ENCODE data around the gene DPCD. TPM values are rescaled to one million over a fixed set of nuclear protein-coding genes. Genes with fewer than 3 reads are reported as not detected.

Gene DPCD
- 35.6 and 62.3 TPM in 2 replicates for total RNA-seq (2014; rRNA removed; shearing (Covaris generic))

DNA sequence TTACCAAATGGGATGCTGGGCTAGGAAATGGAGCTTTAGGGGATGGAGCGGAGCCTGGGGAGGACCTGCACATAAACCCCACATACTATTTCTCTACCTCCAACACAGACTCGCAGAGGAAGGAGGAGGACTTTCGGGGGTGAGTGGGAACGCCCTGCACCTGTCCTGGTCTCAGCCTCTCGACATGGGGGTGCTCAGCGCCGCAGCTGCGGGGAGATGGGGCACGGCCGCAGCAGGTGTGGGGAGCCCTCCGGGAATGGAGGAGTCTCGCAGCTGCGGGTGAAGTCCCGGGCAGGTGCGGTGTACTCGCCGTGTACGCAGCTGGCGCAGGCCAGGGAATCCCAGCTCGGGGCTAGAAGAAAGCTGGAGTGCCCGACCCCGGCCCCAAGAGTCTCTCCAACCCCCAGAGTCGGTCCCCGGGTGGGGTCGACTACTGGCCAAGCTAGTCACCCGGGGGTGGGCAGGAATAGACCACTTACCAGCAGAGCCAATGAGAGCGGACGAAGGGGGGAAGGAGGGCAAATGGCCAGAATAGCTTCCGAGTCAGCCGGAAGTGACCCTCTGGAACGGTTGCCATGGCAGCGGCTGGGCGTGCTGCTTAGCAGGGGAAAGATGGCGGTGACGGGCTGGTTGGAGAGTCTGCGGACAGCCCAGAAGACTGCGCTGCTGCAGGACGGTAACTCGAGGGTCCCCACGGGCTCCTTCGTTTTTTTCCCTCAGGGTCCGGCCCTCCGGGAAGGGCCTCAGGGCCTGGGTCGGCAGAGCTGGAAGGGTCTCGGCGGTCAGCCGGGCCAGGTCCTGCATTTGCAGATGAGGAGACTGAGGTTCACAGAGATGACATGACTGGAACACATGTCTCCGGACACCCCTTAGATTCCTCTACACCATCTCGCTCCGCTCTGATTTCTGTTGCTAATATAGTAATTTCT lies at the start of gene DPCD, which contains the start of gene POLL:
TSS of gene DPCD (plus strand) at position 597 of the 929 bp plus-strand sequence. CDS start at position 613, 16 bp downstream.
TSS of gene POLL (minus strand) at position 533 of the 929 bp plus-strand sequence. CDS start 897 bp downstream, outside the sequence.
- peak; percentile 91 for DNase-seq (ENCODE audit: low spot score)

DNA sequence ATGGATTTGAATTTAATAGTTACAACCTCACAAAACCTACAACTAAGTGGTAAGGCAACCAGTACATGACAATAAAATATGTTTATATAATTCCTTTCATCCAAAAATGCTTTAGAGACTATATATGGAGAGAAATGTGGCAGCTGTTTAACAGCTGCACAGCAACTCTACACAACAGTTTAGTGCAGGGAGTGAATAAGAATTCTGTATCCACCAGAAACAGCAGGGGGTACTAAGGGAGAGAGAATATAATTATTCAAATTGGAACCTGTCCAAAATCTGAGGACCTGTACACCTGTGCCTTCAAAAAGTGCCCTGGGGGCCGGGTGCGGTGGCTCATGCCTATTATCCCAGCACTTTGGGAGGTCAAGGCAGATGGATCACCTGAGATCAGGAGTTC lies 49.7 kb upstream of the DPCD start:
- DNase-seq (ENCODE audit: low spot score): no peak

DNA sequence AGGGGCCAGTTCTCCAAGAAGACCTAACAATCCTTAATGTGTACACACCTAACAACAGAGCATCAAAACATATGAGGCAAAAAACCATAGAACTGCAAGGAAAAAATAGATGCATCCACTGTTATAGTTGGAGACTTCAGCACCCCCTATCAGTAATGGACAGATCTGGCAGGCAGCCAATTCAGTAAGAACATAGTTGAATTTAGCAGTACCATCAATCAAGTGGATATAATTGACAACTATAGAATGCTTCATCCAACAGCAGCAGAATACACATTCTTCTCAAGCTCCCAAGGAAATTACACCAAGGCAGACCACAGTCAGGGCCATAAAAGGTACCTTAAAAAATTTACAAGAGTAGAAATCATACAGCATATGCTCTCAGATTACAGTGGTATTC lies 42.2 kb upstream of the DPCD start:
- no peak for DNase-seq (ENCODE audit: low spot score)

DNA sequence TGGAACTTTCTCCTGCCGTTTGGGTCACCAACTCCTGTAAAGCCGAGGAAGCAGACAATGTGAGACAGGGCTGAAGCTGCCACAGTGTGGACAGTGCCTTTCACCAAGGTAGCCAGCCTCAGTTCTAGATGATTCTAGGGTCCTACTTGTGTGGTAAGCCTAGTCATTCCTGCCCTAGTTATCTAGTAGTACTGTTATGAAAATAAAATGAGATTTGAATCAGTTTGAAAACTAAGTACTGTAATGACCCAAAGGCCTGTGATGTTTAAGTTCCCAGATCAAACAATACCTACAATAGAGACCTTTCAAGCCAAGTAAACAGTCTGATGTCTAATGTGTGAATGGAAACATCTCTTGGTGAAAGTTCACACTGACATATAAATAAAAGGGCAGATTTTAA lies 37.2 kb upstream of the DPCD start:
- DNase-seq (ENCODE audit: low spot score): no peak

DNA sequence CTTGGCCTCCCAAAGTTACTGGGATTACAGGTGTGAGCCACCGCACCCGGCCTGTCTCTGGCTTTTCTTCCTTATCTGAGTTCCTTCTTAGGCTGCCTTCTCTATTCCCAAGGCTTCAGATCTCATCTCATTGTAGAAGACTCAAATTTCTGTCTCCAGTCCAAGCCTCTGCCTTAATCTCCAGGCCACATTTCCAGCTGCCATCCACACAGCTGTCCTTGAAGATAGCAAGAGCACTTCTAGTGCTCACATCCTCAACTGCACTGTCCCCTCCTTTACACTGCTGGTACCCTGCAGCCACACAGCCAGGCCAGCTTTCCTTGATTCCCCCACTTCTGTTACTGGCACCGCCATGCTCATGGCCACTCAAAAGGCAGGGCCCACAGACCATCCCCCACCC lies 35.7 kb upstream of the DPCD start:
- DNase-seq (ENCODE audit: low spot score): no peak

DNA sequence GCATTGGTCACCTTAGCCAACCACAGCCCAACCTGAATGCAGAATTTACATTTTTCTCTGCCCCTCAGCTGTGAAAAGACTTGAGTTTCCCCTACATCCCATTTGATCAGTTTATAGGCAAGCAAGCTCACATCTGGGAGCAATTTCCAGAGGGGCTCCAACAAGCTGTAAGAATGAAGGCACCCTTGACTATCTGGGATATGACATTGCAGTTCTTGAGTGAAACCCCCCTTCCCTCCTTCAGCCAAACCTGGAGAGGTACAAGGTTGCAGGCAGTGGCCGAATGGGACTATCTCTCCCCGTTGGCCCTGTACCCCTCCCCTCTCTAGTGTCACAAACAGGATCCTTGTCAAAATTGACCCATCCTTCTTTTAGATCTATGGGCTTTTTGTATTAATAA lies 30.6 kb upstream of the DPCD start:
- no peak for DNase-seq (ENCODE audit: low spot score)

DNA sequence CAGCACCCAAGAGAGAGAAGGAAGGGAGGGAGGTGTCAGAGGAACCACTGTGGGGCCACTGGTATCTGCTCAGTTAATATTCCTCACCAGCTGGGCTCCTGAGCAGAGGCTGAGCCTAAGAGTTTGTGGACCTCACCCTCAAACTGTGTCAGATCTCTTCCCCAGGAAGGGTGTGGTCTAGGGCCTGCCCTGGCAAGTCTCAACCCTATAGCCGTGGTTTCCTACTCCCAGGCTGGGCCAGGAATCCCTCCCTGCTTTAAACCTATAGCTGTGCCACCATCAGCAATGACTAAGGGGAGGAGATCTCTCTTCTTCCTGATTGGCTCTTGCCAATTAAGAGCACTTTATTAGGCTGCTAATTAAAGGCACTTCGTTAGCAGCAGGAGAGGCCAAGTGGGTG lies 29.9 kb upstream of the DPCD start:
- DNase-seq (ENCODE audit: low spot score): no peak

DNA sequence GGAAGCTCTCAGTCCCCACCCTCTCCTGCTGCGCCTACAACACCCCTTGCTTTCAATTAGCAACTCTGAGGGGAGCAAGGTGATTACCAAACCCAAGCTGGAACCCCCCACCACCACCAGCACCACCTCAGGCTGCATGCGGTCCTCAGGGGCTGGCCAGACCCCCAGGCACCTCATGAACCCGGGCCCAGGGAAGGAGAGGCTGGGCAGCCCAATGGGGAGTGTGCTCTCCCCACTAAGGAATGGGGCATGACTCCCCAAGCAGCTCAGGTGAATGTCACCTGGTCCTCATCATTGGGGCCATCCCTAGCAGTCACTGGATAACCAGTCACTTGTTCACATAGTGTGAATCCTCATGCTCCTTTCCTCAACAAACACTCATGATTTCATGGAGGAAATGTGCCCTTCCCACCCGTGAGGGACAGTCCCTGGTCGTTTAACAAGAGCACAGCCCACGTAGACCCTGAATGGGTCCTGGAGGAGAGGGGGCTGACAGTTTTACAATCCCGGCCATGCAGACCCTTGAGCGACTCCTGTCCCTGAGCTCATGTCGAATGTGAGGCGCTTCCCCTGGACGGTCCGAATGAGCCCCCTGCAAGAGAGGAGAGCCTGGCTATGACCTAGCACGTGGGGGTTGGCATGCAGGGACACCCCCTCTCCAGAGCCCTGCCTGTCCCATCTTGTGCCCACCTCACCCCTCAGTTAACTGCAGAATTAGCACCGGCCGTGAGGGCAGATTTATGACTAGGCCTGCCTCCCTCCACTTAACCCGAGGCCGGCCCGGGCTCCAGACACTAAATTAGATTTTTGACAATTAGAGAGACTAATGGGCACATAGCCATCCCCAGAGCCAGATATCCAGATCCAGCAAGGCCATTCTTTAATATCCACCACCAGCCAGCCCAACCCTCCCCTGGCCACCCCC lies 29.2 kb upstream of the DPCD start:
- no peak for DNase-seq (ENCODE audit: low spot score)

DNA sequence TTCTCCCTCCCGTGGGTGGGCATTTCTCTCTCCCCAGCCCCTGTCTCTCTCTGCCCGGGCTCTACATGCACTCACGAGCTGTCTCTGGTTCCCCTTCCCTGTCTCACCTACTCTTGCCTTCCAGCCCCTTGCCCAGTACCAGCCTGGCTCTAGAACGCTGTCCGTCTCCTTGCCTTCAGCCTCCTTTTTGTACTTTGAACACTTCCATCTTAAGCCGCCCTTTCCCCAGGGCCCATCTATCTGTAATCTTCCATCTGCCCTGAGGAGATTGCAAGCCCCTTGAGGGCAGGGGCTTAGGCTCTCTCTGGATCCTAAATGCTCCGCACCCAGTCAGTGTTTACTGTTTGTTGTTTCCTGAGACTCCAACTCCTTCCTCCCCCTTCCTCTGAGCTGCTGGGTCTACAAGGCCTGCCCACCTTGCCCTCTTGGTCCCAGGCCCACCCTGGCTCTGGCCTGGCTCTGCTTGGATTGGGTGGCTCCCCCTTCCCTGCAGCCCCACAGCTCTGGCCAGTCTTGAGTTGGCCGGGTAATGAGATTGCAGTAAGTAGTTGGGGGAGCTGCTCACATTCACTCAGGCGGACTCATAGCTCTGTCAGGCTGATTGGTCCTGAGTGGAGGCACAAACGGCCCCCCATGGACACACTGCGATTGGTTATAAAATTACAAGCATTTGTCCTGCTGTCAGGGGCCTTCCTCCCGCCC lies 28.4 kb upstream of the DPCD start:
- DNase-seq (ENCODE audit: low spot score): no peak

DNA sequence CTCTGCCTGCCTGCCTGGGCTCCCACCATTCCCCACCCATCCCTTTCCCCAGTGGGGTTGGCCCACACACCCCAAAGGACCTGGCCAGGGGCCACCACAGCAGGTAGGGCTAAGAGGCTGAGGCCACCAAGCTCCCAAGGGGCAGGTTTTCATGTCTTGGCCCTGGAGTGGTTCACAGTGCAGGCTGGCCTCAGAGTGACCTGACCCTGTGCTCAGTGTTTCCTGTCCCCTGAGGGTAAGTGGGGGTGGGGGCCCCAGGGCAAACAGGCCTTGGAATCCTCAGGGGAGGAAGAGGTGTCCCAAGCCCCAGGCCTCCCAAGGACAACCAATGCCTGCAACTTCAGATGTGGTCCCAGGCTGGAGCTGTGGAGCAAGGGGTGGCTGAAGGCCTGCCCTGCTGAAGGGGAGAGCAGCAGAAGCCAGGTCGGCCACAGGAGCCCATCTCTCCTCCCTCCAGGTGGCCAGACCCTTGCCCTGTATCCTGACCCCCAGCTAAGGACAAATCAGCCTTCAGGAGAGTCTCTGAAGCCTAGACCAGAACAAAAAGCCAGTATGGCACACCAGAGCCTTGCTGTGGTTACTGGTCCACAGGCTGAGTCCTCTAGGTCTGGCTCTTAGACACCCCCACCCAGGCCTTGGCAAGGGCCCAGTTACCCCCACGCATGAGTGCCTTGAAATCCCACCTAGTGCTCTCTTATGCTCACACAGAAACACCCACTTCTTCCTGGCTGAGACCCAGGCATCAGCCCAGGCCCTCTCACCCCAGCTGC lies 27.6 kb upstream of the DPCD start:
- DNase-seq (ENCODE audit: low spot score): no peak

DNA sequence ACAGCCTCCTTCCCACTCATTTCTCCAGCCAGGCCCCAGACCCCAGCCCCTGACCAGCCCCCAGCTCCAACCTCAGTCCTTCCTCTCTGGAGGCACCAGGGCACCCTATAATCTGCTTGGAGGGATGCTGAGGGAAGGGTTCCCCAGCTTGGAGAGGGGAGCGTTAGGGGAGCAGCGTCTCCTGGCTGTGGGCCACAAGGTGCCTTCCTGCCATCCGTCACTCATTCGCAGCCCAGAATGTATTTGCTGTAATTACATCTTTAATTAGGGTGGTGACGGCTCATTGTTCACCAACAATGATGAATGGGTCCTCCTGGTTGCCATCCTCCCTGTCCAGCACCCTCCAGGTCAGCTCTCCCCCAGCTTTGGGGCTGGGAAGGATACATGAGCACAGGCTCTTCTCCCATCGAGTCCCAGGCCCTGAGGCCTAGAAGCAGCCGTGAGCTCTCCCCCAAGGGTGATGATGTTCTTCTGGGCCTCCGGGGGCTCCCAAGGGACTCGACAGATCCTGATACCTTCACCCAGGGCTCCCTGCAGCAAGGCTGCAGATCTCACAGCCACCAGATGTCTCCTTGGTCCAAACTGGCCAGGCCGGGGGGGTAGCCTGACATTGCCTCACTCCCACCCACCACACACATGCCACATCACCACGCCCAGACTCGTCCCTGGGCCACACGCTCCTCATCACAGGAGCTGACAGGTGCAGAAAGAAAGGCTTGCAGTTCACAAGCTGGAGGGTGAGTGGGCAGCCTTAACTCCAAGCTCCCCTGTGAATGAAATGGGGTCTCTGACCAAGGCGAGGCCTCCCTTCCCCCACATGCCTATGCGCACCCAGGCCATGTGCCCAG lies 26.8 kb upstream of the DPCD start:
- DNase-seq (ENCODE audit: low spot score): no peak

DNA sequence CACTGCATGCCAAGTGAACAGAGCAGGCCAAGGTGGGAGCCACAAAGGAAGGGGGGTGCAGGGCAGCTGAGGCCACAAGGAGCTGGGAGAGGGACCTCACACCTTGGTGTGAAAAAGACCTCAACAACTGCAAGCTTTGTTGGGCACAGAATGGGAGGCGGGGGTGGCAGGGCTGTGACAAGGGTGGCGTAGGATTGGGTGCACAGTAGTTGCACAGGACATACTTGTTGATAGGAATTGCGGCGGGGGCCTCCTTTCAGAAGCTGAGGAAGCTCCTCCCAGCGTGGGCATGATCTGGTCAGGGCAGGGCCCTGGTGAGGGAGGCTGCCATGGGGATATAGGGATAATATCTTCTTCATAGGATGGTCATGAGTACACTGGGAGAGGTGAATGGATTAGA lies 25.9 kb upstream of the DPCD start:
- DNase-seq (ENCODE audit: low spot score): no peak

DNA sequence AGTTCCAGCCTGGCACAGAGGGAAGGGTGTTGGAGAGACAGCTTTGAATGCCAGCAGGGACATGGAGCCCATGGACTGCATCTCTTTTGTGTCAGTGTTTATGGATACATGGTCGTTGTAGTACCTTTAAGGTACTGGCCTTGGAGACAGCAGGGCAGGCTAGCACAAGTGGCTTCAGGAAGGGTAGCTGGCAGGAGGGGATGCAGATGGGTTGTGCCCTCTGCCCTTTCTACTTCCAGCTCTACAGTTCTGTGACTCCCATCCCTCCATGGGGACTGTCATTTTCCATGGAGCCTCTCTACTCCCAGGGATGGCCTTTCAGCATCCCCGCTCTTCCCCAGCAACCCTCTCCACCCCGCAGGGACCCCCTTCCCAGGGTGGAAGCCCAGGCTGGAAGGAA lies 25.1 kb upstream of the DPCD start:
- DNase-seq (ENCODE audit: low spot score): no peak

DNA sequence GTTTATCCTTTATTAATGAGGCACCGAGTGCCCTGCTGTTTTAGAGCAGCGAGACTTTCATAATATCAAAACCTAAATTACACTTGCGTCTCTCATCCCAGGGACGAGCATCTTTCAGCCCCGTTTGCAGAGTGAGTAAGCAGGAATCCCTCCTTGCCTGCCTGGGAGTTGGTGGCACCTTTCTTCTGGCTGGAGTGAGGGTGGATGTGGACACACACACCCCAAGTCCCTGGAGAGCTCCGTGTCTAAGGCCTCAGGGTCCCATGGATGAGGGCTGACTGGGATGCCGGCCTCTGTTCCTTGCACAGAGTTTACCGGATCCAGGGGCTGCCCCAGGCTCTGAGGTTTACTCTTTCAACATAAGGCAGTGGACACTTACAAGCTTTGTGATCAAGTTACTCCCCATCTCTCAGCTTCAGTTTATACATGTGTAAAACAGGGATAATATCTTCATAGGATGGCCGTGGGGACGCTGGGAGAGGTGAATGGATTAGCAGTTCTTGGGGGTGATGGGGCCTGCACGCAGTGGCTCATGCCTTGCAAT lies 24.6 kb upstream of the DPCD start:
- DNase-seq (ENCODE audit: low spot score): no peak

DNA sequence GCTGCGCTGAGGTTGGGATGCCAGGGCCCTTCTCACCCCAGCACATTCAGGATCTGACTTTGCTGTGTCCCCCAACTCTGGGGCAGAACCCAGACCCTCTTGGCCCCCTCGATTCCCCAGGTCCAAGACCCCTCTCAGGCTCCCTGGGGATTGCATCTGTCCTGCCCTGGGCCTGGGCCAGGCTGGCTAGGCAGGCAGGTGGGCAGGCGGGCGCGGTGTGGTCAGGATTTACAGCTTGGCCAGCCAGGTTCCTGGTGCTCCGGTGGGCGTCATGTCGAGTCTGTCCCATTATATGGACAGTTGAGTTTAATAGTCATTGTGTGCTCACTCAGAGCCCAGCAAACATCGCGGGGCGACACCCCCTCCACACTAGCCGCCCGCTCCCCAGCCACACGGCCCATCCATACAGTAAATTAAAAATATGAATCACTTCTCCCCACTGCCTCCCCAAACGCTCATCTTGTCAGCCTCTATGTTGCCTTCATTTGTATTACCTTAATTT lies 23.6 kb upstream of the DPCD start:
- DNase-seq (ENCODE audit: low spot score): no peak

DNA sequence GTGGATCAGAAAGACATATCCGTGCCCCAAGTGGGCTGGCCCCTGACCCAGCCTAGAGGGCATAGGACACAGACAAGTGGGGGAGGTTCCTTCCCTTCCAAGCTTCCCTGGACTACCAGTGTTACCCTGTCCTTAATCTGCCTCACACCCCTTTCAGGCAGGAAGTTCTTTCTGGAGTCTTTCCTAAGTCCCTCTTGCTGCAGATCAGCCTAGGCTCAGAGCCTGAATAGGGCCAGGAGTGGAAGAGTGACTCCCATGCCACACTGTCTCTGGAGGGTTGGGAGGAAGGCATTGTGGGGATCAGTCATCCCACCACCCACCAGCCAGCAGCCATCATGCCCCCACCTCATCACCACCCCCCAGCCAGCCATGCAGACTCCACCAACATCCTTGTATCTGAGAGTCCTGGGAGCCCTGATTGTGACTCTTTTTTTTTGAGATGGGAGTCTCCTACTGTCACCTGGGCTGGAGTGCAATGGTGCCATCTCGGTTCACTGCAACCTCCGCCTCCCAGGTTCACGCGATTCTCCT lies 22.7 kb upstream of the DPCD start:
- no peak for DNase-seq (ENCODE audit: low spot score)

DNA sequence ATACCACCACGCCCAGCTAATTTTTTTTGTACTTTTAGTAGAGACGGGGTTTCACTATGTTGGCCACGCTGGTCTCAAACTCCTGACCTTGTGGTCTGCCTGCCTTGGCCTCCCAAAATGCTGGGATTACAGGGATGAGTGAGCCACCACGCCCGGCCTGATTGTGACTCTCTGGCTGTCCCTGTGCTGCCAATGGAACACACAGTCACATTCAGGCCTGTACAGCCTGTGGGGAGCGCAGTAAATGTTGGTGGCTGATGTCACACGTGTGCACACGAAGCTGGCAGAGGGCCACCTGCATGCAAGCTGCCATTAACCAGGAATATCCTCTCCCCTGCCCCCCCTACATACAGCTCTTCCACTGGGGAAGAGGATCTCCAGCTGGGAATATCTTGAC lies 22.2 kb upstream of the DPCD start:
- no peak for DNase-seq (ENCODE audit: low spot score)

DNA sequence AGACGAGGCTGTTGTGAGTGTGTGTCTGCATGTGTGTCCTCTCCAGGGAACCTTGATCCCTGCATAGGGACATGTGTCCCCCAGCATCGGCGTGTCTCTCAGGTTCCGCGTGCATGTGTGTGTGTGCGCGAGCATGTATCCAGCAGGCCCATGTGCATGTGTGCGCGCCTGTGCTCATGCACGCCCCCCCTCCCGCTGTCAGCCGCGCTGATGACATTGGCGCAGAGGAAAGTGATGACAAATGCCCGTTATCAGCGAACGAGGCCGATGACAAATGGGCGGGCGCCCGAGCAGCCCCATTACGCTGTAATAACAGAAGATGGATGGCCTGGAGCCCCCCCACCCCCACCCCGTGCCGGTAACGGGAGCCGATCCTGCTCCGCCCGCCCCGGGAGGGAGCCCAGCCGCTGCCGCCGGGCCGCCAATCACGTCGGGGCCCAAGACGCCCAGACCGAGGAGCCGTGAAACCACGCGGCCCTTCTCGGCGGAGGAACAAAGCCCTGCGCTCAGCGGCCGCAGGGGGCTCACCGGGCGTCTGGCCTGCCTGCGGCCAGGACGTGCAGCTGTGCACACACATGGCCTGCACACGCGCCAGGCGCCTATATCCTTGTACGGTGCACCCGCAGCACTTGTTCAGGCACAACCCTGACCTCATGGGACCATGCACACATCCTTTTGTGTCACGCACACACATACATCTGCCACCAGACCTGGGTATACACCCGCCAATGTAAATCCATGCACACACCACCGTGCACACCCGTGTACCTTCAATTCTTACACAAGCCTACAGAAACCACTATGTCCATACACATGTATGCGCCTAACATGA lies 21.6 kb upstream of the DPCD start:
- DNase-seq (ENCODE audit: low spot score): no peak
